GM12878 (cell line): ENCODE data around the gene DMKN. TPM values are rescaled to one million over a fixed set of nuclear protein-coding genes. Genes with fewer than 3 reads are reported as not detected.

Experiments
- CBX5 ChIP-seq: sonication (generic); IDR thresholded peaks from 2 replicates; pipeline ENCODE4 v1.6.1; 2016; ENCODE audit warnings: low read depth, moderate library complexity, mild to moderate bottlenecking, inconsistent platforms
- FOXK2 ChIP-seq: fragments of 450-650 bp; IDR thresholded peaks from 2 replicates; pipeline ENCODE4 v1.6.1; 2017; ENCODE audit warnings: mild to moderate bottlenecking, moderate library complexity
- FOXM1 ChIP-seq: IDR thresholded peaks from 2 replicates; pipeline ENCODE4 v1.6.1; 2012; ENCODE audit warnings: low read depth, mild to moderate bottlenecking, inconsistent platforms, low read length, moderate library complexity
- JUND ChIP-seq: IDR thresholded peaks from 2 replicates; pipeline ENCODE4 v1.6.1; 2012; ENCODE audit warnings: low read depth, mild to moderate bottlenecking, low read length, improper control_type of control experiment, moderate library complexity
- SIX5 ChIP-seq: IDR thresholded peaks from 2 replicates; pipeline ENCODE4 v1.6.1; 2011; ENCODE audit warnings: mild to moderate bottlenecking, low read depth, low read length, moderate library complexity; ENCODE audit not compliant: severe bottlenecking
- STAT1 ChIP-seq: fragments of 450-650 bp; conservative IDR thresholded peaks from 2 replicates; pipeline ENCODE4 v1.6.1; 2014; ENCODE audit warnings: antibody characterized with exemption, mild to moderate bottlenecking
- ZBTB33 ChIP-seq: fragments of 450-650 bp; IDR thresholded peaks from 2 replicates; pipeline ENCODE4 v1.6.1; 2017; ENCODE audit warnings: mild to moderate bottlenecking
- ZBTB40 ChIP-seq: fragments of 450-650 bp; IDR thresholded peaks from 2 replicates; pipeline ENCODE4 v1.6.1; 2016; ENCODE audit warnings: mild to moderate bottlenecking, moderate library complexity, borderline replicate concordance
- polyA plus RNA-seq, 11 experiments: library from polyadenylated mRNA; depleted of rRNA in 4 of 11; unstranded in 6 of 11; stranded (reverse) in 5 of 11; fragments of >200 nt; fragmentation: Nextera tagmentation in 4 of 11; fragmentation: Illumina TruSeq in 1 of 11; extraction: Ambion mirVana in 4 of 11; extraction: Trizol in 1 of 11; gene quantifications; 1 replicate in 1 of 11; 2 replicates in 10 of 11; pipeline versions ENCODE4 v1.2.1 to v1.2.3, GENCODE V29; 2011 to 2016; ENCODE audit warnings: inconsistent platforms in 2 of 11, missing spikeins in 2 of 11, low read depth in 1 of 11
- total RNA-seq, 4 experiments: library from RNA; depleted of rRNA in 3 of 4; stranded (reverse); fragments of >200 nt in 3 of 4; fragmentation: Illumina TruSeq in 1 of 4; extraction: Trizol in 1 of 4; gene quantifications; 2 replicates each; pipeline versions ENCODE4 v1.2.1 to v1.2.3, GENCODE V29; 2013 to 2021
- TF ChIP-seq, protein P1 (sequence below): IDR thresholded peaks from 2 replicates; pipeline ENCODE4 v1.6.1; 2011; ENCODE audit warnings: borderline replicate concordance, low read depth, mild to moderate bottlenecking, moderate library complexity, low read length; ENCODE audit not compliant: insufficient read depth, poor library complexity, severe bottlenecking
- TF ChIP-seq, protein P2 (sequence below): fragments of 450-650 bp; IDR thresholded peaks from 2 replicates; pipeline ENCODE4 v1.6.1; 2017; ENCODE audit warnings: mild to moderate bottlenecking, moderate library complexity
- TF ChIP-seq, protein P3 (sequence below): fragments of 450-650 bp; IDR thresholded peaks from 2 replicates; pipeline ENCODE4 v1.6.1; 2016; ENCODE audit warnings: mild to moderate bottlenecking
- TF ChIP-seq, protein P4 (sequence below): fragments of 450-650 bp; IDR thresholded peaks from 2 replicates; pipeline ENCODE4 v1.6.1; 2018; ENCODE audit warnings: borderline replicate concordance, mild to moderate bottlenecking; ENCODE audit not compliant: partially characterized antibody

Gene DMKN
- total and polyA plus RNA-seq, 10 of the 15 experiments (the other 5 are each of a cell fraction or from before 2014, with no cell fraction given): 36.4 to 114 (median 58.6) TPM

- TF ChIP-seq, protein P1, sequence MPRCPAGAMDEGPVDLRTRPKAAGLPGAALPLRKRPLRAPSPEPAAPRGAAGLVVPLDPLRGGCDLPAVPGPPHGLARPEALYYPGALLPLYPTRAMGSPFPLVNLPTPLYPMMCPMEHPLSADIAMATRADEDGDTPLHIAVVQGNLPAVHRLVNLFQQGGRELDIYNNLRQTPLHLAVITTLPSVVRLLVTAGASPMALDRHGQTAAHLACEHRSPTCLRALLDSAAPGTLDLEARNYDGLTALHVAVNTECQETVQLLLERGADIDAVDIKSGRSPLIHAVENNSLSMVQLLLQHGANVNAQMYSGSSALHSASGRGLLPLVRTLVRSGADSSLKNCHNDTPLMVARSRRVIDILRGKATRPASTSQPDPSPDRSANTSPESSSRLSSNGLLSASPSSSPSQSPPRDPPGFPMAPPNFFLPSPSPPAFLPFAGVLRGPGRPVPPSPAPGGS: peak; percentile 85
- TF ChIP-seq STAT1 (no peak), JUND (0 out of 2 replicates have a peak, but pooled peaks have one; percentile 19), FOXM1 (peak; percentile 79; the same call in 1 of the 2 replicates), SIX5 (no peak), ZBTB40 (no peak), CBX5 (peak; percentile 47; the same call in 1 of the 2 replicates), FOXK2 (no peak), ZBTB33 (no peak)
- TF ChIP-seq, protein P2, sequence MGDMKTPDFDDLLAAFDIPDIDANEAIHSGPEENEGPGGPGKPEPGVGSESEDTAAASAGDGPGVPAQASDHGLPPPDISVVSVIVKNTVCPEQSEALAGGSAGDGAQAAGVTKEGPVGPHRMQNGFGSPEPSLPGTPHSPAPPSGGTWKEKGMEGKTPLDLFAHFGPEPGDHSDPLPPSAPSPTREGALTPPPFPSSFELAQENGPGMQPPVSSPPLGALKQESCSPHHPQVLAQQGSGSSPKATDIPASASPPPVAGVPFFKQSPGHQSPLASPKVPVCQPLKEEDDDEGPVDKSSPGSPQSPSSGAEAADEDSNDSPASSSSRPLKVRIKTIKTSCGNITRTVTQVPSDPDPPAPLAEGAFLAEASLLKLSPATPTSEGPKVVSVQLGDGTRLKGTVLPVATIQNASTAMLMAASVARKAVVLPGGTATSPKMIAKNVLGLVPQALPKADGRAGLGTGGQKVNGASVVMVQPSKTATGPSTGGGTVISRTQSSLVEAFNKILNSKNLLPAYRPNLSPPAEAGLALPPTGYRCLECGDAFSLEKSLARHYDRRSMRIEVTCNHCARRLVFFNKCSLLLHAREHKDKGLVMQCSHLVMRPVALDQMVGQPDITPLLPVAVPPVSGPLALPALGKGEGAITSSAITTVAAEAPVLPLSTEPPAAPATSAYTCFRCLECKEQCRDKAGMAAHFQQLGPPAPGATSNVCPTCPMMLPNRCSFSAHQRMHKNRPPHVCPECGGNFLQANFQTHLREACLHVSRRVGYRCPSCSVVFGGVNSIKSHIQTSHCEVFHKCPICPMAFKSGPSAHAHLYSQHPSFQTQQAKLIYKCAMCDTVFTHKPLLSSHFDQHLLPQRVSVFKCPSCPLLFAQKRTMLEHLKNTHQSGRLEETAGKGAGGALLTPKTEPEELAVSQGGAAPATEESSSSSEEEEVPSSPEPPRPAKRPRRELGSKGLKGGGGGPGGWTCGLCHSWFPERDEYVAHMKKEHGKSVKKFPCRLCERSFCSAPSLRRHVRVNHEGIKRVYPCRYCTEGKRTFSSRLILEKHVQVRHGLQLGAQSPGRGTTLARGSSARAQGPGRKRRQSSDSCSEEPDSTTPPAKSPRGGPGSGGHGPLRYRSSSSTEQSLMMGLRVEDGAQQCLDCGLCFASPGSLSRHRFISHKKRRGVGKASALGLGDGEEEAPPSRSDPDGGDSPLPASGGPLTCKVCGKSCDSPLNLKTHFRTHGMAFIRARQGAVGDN: peak; percentile 92
- TF ChIP-seq, protein P3, sequence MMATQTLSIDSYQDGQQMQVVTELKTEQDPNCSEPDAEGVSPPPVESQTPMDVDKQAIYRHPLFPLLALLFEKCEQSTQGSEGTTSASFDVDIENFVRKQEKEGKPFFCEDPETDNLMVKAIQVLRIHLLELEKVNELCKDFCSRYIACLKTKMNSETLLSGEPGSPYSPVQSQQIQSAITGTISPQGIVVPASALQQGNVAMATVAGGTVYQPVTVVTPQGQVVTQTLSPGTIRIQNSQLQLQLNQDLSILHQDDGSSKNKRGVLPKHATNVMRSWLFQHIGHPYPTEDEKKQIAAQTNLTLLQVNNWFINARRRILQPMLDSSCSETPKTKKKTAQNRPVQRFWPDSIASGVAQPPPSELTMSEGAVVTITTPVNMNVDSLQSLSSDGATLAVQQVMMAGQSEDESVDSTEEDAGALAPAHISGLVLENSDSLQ: 0 out of 2 replicates have a peak, but pooled peaks have one; percentile 18
- TF ChIP-seq, protein P4, sequence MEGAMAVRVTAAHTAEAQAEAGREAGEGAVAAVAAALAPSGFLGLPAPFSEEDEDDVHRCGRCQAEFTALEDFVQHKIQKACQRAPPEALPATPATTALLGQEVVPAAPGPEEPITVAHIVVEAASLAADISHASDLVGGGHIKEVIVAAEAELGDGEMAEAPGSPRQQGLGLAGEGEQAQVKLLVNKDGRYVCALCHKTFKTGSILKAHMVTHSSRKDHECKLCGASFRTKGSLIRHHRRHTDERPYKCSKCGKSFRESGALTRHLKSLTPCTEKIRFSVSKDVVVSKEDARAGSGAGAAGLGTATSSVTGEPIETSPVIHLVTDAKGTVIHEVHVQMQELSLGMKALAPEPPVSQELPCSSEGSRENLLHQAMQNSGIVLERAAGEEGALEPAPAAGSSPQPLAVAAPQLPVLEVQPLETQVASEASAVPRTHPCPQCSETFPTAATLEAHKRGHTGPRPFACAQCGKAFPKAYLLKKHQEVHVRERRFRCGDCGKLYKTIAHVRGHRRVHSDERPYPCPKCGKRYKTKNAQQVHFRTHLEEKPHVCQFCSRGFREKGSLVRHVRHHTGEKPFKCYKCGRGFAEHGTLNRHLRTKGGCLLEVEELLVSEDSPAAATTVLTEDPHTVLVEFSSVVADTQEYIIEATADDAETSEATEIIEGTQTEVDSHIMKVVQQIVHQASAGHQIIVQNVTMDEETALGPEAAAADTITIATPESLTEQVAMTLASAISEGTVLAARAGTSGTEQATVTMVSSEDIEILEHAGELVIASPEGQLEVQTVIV: no peak
Measured at GRCh38 chr19:35468637-35469036, 44.8 kb downstream of the DMKN start (continued).
